Stimulated activated naive CD8-positive, alpha-beta T cell treated with anti-CD3 and anti-CD28 coated beads, Interleukin-15, Interleukin-2, amounts not matched to agents 100 ng/mL and 50 ng/mL, for 24 hours (primary cell): Measurements from ENCODE around the gene OTOP2.

Source experiments
- H3K27ac Mint-ChIP-seq: one replicate; pipeline ENCODE4 v1.8.0; 2021; ENCODE audit warnings: mild to moderate bottlenecking, mixed read lengths
- H3K27me3 Mint-ChIP-seq: one replicate; pipeline ENCODE4 v1.8.0; 2021; ENCODE audit warnings: mixed read lengths
- H3K36me3 Mint-ChIP-seq: one replicate; pipeline ENCODE4 v1.8.0; 2021; ENCODE audit warnings: low read depth, mixed read lengths
- H3K4me1 Mint-ChIP-seq: one replicate; pipeline ENCODE4 v1.8.0; 2021; ENCODE audit warnings: low read depth, mixed read lengths
- H3K4me3 Mint-ChIP-seq: one replicate; pipeline ENCODE4 v1.8.0; 2021; ENCODE audit warnings: mild to moderate bottlenecking, mixed read lengths
- H3K9me3 Mint-ChIP-seq: one replicate; pipeline ENCODE4 v1.8.0; 2021; ENCODE audit warnings: mixed read lengths

The OTOP2 gene

DNA sequence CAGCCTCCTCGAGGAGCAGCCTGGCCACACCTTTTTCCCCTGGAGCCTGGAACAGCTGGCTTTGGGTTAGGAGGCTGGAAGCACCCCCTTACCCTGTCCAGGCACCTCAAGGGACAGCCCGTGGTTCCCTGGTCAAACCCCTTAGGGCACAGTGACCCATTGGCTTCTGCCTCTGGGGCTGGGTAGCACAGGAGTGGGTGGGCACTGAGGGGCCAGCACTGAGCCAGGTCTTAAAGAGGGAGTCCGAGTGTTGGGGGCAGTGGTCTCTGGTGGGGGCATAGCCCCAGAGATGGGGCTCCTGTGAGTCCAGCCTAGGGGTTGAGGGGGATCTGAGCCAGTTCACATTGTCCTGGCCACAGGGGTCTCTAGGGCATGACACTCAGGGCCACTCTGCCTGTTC is 27.0 kb downstream of the OTOP2 start:
- no peaks in the 10 kb centered on the region for H3K4me1 Mint-ChIP-seq
- H3K27me3 Mint-ChIP-seq, result no peaks in the 10 kb centered on the region
- H3K9me3 Mint-ChIP-seq, result no peaks in the 10 kb centered on the region
- H3K27ac Mint-ChIP-seq, result no peak overlapping the region
- no peaks in the 10 kb centered on the region for H3K36me3 Mint-ChIP-seq
- H3K4me3 Mint-ChIP-seq, result no peak overlapping the region

DNA sequence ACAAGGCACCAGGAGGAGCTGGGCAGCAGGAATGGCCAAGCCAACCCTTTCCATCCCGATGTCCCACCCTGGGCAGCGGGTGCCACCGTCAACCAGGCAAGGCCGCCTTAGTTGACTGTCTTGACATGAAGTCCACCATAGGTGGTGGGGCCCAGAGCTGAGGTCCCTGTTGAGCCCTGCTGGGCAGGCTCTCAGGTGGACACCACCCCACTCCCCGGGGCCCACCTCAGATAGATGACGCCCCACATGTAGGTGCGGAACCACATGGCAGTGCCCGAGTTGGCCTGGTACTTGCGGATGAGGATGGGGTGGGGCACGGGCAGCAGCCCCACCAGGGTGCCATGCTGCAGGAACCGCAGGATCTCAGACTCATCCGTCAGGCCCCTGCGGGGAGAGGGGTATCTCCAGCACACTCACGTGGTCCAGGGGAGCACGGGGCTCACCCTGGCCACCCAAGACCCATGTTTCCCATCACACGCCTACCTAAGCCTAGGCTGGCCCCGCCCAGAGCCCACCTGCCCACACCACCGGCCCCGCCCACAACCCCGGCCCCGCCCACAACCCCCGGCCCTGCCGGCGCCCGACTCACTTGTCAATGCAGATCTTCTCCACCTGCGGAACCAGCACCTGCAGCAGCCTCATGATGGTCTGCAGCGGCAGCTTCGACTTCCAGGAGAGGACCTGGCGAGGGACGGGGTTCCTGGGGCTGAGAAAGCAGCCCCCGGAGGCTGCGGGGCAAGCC is 27.8 kb downstream of the OTOP2 start:
- Mint-ChIP-seq H3K27me3 (no peaks in the 10 kb centered on the region), H3K4me1 (no peaks in the 10 kb centered on the region), H3K4me3 (no peak overlapping the region), H3K9me3 (no peaks in the 10 kb centered on the region), H3K36me3 (no peaks in the 10 kb centered on the region), H3K27ac (no peak overlapping the region)

DNA sequence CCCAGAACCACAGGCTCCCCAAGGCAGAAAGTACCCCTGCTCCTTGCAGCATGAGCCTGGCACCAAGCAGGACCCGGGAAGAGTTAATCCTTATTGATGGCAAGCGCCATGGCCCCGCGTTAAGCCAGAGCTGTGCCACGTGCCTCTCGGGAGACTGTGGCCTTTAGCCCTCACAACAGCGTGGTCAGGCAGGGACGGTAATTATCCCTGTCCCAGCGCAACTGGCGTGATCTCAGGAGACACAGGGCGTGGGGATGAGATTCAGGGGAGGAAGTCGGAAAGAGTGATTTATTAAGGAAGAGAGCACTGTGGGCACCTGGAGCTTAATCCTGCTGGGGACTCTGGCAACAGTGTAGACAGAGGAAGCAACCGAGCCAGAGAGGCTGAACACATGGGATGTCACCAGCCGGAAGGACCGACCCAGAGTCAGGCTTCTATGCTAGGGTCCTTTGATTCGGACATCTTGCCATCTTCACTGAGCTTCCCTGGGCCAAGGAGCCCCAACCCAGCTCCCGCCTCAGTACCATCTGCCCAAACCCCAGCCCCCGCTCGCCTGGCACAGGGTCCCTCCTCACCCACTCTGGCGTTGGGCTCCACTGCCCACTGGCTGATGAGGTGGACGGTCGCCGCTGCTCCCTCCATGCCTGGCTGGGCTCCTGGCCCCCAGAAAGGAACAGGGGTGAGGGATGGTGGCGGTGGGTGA is 28.5 kb downstream of the OTOP2 start:
- Mint-ChIP-seq H3K4me3 (no peak overlapping the region), H3K9me3 (no peaks in the 10 kb centered on the region), H3K27ac (no peak overlapping the region), H3K27me3 (no peaks in the 10 kb centered on the region), H3K4me1 (no peaks in the 10 kb centered on the region), H3K36me3 (no peaks in the 10 kb centered on the region)

DNA sequence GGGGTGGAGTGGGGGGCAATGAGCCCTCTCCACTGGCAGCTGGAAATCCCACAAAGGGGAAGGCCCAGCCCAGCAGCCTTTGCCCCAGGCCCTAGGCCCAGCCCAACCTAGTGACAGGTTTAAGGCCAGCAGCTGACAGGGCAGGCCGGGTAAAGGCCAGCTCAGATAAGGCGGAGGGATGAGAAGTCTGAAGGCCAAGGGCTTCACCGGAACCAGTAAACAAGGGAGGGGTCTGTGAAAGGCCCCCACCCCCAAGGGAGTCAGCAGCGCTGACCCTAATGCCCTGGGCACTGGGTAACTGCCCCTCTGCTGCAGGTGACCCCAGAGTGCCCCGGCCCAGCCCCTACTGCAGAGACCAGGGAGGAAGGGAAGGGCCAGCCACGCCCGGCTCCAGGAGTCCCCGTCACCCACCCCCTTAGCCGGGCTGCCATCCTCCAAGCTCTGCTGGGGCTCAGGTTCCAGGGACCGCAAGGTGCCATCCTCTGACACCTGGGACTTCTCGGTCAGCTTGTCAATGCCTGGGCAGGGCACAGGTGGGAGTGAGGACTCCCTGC is 29.1 kb downstream of the OTOP2 start:
- Mint-ChIP-seq H3K9me3 (no peaks in the 10 kb centered on the region), H3K36me3 (no peaks in the 10 kb centered on the region), H3K27me3 (no peaks in the 10 kb centered on the region), H3K27ac (no peak overlapping the region), H3K4me3 (no peak overlapping the region), H3K4me1 (no peaks in the 10 kb centered on the region)

DNA sequence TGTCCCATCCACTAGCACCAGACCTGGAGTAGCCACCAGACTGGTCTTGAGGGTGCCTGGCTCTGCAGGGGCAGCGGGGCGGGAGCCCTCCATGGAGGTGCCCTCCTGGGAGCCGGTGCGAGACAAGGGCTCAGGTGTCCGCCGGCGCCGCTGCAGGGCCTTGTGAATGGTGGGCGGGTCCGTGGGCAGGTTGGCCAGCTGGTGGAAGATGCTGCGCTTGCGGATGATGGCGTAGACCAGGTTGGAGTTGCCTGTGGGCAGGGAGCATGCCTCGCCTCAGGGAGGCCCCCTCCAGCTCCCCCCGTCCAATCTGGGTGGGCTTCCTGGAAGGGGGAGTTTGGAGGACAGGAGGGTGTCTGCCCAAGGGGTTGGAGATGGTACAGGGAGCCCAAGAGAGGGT is 30.0 kb downstream of the OTOP2 start:
- Mint-ChIP-seq H3K36me3 (no peaks in the 10 kb centered on the region), H3K9me3 (no peaks in the 10 kb centered on the region), H3K4me3 (no peak overlapping the region), H3K27ac (no peak overlapping the region), H3K4me1 (no peaks in the 10 kb centered on the region), H3K27me3 (no peaks in the 10 kb centered on the region)

DNA sequence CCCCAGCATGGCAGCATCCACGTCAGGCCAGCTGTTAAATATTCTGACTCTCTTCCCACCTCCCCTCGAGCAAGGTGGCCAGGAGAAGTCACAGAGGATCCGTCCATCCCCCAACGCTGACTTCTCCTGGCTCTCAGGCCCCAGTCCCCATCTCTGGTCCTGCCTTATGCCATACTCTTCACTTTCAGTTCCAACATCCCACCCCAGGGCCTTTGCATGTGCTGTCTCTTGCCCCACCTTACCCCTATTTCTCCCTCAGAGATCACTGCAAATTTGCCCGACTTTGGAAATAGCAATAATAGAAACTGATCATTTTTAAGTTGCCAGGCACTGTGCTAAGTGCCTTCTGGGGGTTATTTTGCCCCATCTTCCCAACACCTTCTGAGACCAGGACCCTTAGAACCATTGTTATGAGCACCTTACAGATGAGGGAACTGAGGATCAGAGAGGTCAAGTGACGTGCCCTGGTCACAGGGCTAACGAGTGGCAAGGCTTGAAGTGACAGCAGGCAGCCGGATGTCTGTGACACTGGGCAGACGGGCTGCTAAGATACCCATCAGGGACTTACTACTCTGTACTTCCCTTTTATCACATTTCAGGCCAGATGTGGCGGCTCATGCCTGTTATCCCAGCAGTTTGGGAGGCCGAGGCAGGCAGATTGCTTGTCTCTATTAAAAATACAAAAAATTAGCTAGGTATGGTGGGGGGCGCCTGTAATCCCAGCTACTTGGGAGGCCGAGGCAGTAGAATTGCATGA is 30.8 kb downstream of the OTOP2 start:
- H3K4me1 Mint-ChIP-seq, result no peaks in the 10 kb centered on the region
- H3K27me3 Mint-ChIP-seq, result no peaks in the 10 kb centered on the region
- no peak overlapping the region for H3K27ac Mint-ChIP-seq
- no peaks in the 10 kb centered on the region for H3K36me3 Mint-ChIP-seq
- H3K9me3 Mint-ChIP-seq, result no peaks in the 10 kb centered on the region
- H3K4me3 Mint-ChIP-seq, result no peak overlapping the region

DNA sequence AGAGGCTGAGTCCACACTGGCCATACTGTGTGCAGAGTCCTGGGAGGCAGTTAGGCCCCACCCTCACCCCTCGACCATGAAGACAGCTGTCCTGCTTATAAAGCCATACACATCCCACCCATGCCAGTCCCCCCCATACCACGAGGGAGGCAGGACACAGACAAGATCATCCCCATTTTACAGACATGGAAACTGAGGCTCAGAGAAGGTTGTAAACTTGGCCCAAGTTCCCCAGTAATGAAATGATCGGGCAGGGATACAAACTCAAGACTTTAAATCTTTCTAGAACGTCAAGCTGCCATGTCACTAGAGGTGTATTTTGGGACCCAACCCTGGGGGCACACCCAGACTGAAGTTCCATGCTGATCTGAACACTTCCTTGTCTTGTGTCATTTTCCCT is 32.0 kb downstream of the OTOP2 start:
- H3K4me3 Mint-ChIP-seq, result no peak overlapping the region
- no peaks in the 10 kb centered on the region for H3K27me3 Mint-ChIP-seq
- no peak overlapping the region for H3K27ac Mint-ChIP-seq
- H3K9me3 Mint-ChIP-seq, result no peaks in the 10 kb centered on the region
- no peaks in the 10 kb centered on the region for H3K36me3 Mint-ChIP-seq
- peaks cover 3% of the 10 kb centered on the region for H3K4me1 Mint-ChIP-seq

DNA sequence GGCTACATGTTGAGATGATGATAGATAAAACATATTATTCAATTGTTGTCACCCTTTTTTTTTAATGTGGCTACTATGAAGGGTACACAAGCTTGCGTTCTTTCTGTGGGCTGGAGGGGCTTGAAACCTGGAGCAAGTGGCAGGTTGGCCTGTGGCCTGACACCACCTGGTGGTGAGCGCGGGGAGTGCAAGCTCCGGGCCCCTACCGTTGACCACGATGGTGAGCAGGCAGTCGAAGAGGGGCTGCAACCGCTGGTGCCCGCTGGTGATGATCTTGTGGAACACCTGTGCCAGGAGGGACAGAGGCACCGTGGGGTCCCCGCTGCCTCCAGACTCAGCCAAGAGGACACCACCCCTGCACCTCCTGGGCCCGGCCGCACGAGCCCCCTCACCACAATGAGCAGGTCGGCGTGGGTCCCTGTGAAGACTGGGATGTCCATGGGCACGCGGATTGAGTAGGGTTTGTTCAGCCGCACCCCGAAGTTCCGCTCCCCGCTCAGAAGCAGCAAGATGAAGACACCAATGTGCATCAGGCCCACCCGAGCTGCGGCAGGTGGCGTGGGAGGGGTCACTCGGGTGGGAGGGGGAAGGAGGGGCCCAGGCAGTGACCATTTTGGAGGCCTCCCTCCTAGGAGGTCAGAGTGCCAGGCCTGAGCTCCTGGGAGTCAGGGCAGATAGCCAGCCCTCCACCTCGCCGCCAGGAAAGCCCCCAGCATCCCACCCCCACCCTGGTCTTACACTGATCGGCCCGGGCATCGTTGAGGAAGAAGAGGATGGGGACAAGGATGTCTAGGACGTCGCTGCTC is 34.1 kb downstream of the OTOP2 start:
- Mint-ChIP-seq H3K9me3 (no peaks in the 10 kb centered on the region), H3K4me1 (peaks cover 7% of the 10 kb centered on the region), H3K27ac (no peak overlapping the region), H3K4me3 (no peak overlapping the region), H3K27me3 (no peaks in the 10 kb centered on the region), H3K36me3 (no peaks in the 10 kb centered on the region)

DNA sequence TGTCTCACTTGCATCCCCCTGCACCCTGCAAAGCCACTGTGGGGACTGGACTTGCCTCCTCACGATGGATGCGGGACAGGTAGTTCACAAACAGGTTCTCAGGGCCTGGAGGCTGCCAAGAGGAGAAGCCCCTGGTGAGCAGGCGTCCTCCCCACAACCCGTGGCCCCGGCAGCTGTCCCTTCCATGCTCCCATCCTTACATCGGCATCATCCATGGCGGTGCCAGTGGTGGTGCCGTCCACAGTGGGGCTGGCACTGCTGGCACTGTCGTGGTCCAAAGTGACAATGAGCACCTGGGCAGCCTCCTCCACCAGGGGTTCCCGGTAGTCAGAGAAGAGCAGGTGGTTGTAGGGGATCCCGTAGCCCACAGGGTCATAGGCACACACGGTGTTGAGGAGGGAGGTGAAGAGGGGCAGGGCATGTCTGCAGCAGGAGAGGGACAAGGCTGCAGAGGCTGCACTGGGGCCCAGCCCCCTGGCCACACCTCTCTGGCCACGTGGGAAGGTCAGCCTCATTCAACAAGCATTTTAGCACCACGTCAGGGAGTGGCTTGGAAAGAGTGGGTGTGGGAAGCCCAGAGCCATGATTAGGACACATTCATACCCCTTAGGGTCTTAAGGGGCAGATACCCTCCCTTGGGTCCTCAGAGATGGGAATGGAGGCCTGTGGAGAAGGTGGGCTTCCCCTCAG is 35.9 kb downstream of the OTOP2 start:
- no peak overlapping the region for H3K4me3 Mint-ChIP-seq
- no peaks in the 10 kb centered on the region for H3K36me3 Mint-ChIP-seq
- no peak overlapping the region for H3K27ac Mint-ChIP-seq
- peaks cover 7% of the 10 kb centered on the region for H3K4me1 Mint-ChIP-seq
- H3K27me3 Mint-ChIP-seq, result no peaks in the 10 kb centered on the region
- H3K9me3 Mint-ChIP-seq, result no peaks in the 10 kb centered on the region

DNA sequence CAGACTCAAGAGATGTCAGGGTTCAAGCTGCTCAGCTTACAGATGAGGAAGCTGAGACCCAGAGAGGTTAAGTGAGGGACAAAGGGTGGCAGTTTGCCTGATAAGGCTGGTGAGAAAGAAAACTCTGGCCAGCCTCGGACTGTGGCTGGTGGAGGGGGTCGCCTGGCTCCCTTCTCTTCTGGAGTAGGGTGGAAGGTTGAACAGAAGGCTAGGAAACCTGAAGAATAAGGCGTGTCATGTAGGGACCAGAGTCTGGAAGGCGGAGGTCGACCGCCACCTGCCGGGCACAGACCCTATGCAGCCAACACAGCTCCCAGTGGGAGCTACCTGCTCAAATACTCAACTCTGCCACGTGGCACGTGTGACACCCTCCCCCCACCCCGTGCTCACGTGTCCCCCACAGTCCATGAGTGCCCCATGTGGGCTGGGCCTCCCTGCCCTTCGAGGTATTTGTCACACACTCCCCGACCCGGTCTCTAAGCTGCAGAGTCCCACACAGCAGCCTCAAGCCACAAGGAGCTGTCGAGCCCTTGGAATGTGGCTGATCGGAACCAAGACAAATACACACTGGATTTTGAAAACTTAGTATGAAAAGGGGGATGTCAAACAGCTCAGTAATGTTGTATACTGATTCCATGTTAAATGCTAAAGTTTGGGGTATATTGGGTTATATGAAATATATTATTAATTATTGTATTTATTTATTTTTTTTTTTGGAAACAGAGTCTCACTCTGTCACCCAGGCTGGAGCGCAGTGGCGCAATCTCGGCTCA is 36.7 kb downstream of the OTOP2 start:
- H3K4me1 Mint-ChIP-seq, result peaks cover 7% of the 10 kb centered on the region
- H3K9me3 Mint-ChIP-seq, result no peaks in the 10 kb centered on the region
- H3K27ac Mint-ChIP-seq, result no peak overlapping the region
- H3K4me3 Mint-ChIP-seq, result no peak overlapping the region
- H3K27me3 Mint-ChIP-seq, result no peaks in the 10 kb centered on the region
- no peaks in the 10 kb centered on the region for H3K36me3 Mint-ChIP-seq

DNA sequence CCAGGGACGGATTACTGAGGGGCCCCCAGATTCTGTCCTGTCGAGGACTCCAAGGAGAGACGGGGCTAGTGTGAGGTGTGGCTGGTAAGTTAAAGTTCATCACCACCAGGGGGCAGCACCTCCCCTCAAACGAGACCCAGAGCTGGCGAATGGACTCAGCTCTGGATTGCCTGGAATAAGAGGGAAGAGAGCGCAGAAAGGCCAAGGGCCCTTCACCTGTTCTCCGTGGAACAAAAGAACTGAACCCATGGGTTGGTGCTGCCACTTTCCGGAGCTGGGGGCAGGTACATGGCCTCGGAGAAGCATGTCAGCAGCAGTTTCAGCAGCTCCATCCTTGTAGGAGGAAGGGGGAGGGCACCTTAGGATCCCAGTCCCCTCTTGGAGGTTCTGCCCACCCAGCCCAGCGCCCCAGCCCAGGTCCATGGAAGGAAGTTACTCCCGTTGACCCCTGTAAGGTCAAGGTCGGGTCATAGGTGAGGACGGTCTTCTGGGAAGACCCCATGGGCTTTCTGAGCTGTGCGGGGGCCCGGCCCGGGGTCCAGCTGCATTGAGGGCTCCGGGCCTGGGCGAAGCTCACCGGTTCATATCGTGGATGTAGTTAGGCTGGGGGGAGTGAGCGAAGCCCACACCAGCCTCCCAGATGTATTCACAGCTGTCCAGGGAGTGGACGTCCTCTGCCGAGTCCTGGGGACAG is 37.7 kb downstream of the OTOP2 start:
- Mint-ChIP-seq H3K27me3 (no peaks in the 10 kb centered on the region), H3K9me3 (no peaks in the 10 kb centered on the region), H3K36me3 (no peaks in the 10 kb centered on the region), H3K4me1 (peaks cover 7% of the 10 kb centered on the region), H3K4me3 (no peak overlapping the region), H3K27ac (no peak overlapping the region)

DNA sequence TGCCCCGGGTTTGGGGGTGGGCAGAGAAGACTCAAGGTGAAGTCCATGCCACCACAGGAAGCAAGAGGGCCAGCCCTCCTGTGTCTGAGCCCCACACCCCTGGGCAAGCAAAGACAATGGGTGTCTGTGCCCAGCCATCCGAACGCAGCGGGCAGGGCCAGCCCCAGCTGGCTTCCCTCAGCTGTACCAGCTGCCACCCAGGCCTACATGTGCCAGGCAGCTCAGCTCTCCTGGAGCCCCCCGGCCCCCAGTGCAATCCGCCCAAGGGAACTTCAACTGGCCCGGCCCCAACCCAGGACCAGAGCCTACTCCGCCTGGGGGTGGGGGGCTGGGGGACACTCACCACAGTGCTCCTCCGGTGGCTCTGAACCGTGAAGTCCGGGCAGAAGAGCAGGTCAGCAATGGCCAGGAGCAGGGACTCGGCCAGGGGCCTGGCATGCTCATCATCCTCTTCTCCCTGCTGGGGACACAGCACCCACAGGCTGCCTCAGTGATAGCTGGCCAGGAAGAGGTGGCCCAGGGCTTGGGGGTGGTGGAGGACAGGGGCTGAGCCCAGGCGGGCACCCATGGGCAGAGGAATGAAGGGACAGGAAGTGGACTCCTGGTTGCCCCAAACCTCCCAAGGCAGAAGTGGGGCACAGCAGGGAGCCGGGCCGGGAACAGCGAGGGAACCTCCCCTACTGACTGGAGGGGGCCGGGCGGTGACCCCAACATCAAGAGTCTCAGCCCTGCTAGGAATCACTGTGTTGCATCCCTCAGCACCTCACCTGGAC is 38.7 kb downstream of the OTOP2 start:
- no peak overlapping the region for H3K4me3 Mint-ChIP-seq
- peaks cover 7% of the 10 kb centered on the region for H3K4me1 Mint-ChIP-seq
- no peaks in the 10 kb centered on the region for H3K9me3 Mint-ChIP-seq

More for the DNA sequence above, 38.7 kb downstream of the OTOP2 start:
- no peaks in the 10 kb centered on the region for H3K36me3 Mint-ChIP-seq
- no peaks in the 10 kb centered on the region for H3K27me3 Mint-ChIP-seq
- H3K27ac Mint-ChIP-seq, result no peak overlapping the region
